Loucy (cell line): ENCODE data around the gene IDUA.
"Not testable (repeated sequence)": the region's sequence is repeated elsewhere in the genome, so short reads cannot be mapped to it uniquely, and the experiment has no call there.

Source experiments
- H2AFZ ChIP-seq: fragments of 200-600 bp; sonication (generic); 2 replicates; pipeline ENCODE4 v1.6.0; 2016; ENCODE audit warnings: antibody characterized with exemption, mild to moderate bottlenecking, low read length, moderate library complexity
- H3F3A ChIP-seq: fragments of 200-600 bp; 2 replicates; pipeline ENCODE4 v1.6.0; 2016; ENCODE audit warnings: antibody characterized with exemption, low read depth, mild to moderate bottlenecking
- H3K27me3 ChIP-seq: fragments of 200-600 bp; sonication (generic); 2 replicates; pipeline ENCODE4 v1.6.1; 2014; ENCODE audit warnings: low read length, mild to moderate bottlenecking; ENCODE audit not compliant: insufficient read depth, poor library complexity, severe bottlenecking
- H3K36me3 ChIP-seq: fragments of 200-600 bp; sonication (generic); 2 replicates; pipeline ENCODE4 v1.6.1; 2016; ENCODE audit warnings: low read length; ENCODE audit not compliant: insufficient read depth
- H3K4me1 ChIP-seq: fragments of 200-600 bp; sonication (generic); 2 replicates; pipeline ENCODE4 v1.5.1; 2014; ENCODE audit warnings: low read length, mild to moderate bottlenecking; ENCODE audit not compliant: insufficient read depth, poor library complexity, severe bottlenecking
- H3K4me2 ChIP-seq: fragments of 200-600 bp; sonication (generic); 2 replicates; pipeline ENCODE4 v1.6.0; 2014; ENCODE audit warnings: antibody characterized with exemption, low read length, low read depth, mild to moderate bottlenecking; ENCODE audit not compliant: poor library complexity, severe bottlenecking
- H3K4me3 ChIP-seq: fragments of 200-600 bp; sonication (generic); 2 replicates; pipeline ENCODE4 v1.5.1; 2014; ENCODE audit warnings: low read length, mild to moderate bottlenecking, mixed read lengths; ENCODE audit not compliant: poor library complexity, severe bottlenecking
- H3K79me2 ChIP-seq: fragments of 200-600 bp; sonication (generic); 2 replicates; pipeline ENCODE4 v1.6.1; 2014; ENCODE audit warnings: low read length; ENCODE audit not compliant: insufficient read depth
- H3K9ac ChIP-seq: fragments of 200-600 bp; sonication (generic); 2 replicates; pipeline ENCODE4 v1.6.0; 2014; ENCODE audit warnings: mild to moderate bottlenecking, low read depth, low read length, moderate library complexity; ENCODE audit not compliant: poor library complexity, severe bottlenecking
- H3K9me2 ChIP-seq: fragments of 200-600 bp; sonication (generic); replicated peaks from 2 replicates; pipeline ENCODE4 v1.6.1; 2016; ENCODE audit warnings: low read depth, low read length, mixed read lengths
- H3K9me3 ChIP-seq: fragments of 200-600 bp; sonication (generic); 2 replicates; pipeline ENCODE4 v1.6.1; 2014; ENCODE audit warnings: mild to moderate bottlenecking, antibody characterized with exemption, low read length, low read depth; ENCODE audit not compliant: insufficient read depth
- H4K20me1 ChIP-seq: fragments of 200-600 bp; sonication (generic); 2 replicates; pipeline ENCODE4 v1.6.0; 2014; ENCODE audit warnings: antibody characterized with exemption, low read length, mild to moderate bottlenecking; ENCODE audit not compliant: insufficient read depth, poor library complexity, severe bottlenecking
- EZH2phosphoT487 ChIP-seq: fragments of 200-600 bp; IDR thresholded peaks from 2 replicates; pipeline ENCODE4 v1.6.1; 2018; ENCODE audit warnings: antibody characterized with exemption, mild to moderate bottlenecking, moderate library complexity, borderline replicate concordance
- TF ChIP-seq, protein P1 (sequence below): fragments of 200-600 bp; sonication (generic); conservative IDR thresholded peaks from 2 replicates; pipeline ENCODE4 v1.5.1; 2014; ENCODE audit warnings: mild to moderate bottlenecking, antibody characterized with exemption, low read length

IDUA gene

GRCh38 chr4:973431-974397, 13.1 kb upstream of the IDUA start, which contains the start of gene DGKQ:
Gene DGKQ, minus strand, starts transcription at chr4:973569. Its CDS starts 87 bp downstream, at chr4:973482.
- H3K4me1 ChIP-seq = peaks cover 32% of the 10 kb centered on the region
- no peaks in the 10 kb centered on the region for H3K9me3 ChIP-seq
- H3K79me2 ChIP-seq = peaks cover 11% of the 10 kb centered on the region; the same call in 1 of the 2 replicates
- H2AFZ ChIP-seq = peak within 1 kb of the TSS; percentile 87; the same call in 1 of the 2 replicates
- no peaks in the 10 kb centered on the region for H3K27me3 ChIP-seq
- H3K36me3 ChIP-seq = no peaks in the 10 kb centered on the region
- H4K20me1 ChIP-seq = no peaks in the 10 kb centered on the region
- H3K4me3 ChIP-seq = peak within 1 kb of the TSS; percentile 82
- H3K9ac ChIP-seq = peak within 1 kb of the TSS; percentile 68
- no peaks in the 10 kb centered on the region for H3K9me2 ChIP-seq
- no peaks in the 10 kb centered on the region for H3F3A ChIP-seq
- peak within 1 kb of the TSS; percentile 87 for H3K4me2 ChIP-seq
- TF ChIP-seq, protein P1, sequence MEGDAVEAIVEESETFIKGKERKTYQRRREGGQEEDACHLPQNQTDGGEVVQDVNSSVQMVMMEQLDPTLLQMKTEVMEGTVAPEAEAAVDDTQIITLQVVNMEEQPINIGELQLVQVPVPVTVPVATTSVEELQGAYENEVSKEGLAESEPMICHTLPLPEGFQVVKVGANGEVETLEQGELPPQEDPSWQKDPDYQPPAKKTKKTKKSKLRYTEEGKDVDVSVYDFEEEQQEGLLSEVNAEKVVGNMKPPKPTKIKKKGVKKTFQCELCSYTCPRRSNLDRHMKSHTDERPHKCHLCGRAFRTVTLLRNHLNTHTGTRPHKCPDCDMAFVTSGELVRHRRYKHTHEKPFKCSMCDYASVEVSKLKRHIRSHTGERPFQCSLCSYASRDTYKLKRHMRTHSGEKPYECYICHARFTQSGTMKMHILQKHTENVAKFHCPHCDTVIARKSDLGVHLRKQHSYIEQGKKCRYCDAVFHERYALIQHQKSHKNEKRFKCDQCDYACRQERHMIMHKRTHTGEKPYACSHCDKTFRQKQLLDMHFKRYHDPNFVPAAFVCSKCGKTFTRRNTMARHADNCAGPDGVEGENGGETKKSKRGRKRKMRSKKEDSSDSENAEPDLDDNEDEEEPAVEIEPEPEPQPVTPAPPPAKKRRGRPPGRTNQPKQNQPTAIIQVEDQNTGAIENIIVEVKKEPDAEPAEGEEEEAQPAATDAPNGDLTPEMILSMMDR = no peak

- H4K20me1 ChIP-seq = no peaks in the 10 kb centered on the region
- no peaks in the 10 kb centered on the region for H3K9me3 ChIP-seq
- H3K4me1 ChIP-seq = peaks cover 32% of the 10 kb centered on the region
- no peak for TF ChIP-seq EZH2phosphoT487
- TF ChIP-seq, protein P1 = no peak
- H3K36me3 ChIP-seq = no peaks in the 10 kb centered on the region
- no peaks in the 10 kb centered on the region for H3K27me3 ChIP-seq
- no peaks in the 10 kb centered on the region for H3K9me2 ChIP-seq
- H3K79me2 ChIP-seq = peaks cover 11% of the 10 kb centered on the region; the same call in 1 of the 2 replicates
- H3K4me2 ChIP-seq = no peak overlapping the region
- no peak overlapping the region for H3K9ac ChIP-seq
- no peak overlapping the region for H2AFZ ChIP-seq
- H3K4me3 ChIP-seq = no peak overlapping the region
- H3F3A ChIP-seq = no peaks in the 10 kb centered on the region
These were observed 12.2 kb upstream of the IDUA start for GRCh38 chr4:974668-975067.

GRCh38 chr4:976016-976415, 10.8 kb upstream of the IDUA start:
- not testable (repeated sequence) for H3F3A ChIP-seq, H3K9me3 ChIP-seq, H2AFZ ChIP-seq, H3K9ac ChIP-seq, H3K9me2 ChIP-seq, H3K27me3 ChIP-seq, H3K4me3 ChIP-seq, H4K20me1 ChIP-seq, H3K4me2 ChIP-seq, H3K36me3 ChIP-seq
- peaks cover 11% of the 10 kb centered on the region; the same call in 1 of the 2 replicates for H3K79me2 ChIP-seq
- H3K4me1 ChIP-seq = peaks cover 27% of the 10 kb centered on the region
